ENCODE results near the gene MYBPC3.

DNA sequence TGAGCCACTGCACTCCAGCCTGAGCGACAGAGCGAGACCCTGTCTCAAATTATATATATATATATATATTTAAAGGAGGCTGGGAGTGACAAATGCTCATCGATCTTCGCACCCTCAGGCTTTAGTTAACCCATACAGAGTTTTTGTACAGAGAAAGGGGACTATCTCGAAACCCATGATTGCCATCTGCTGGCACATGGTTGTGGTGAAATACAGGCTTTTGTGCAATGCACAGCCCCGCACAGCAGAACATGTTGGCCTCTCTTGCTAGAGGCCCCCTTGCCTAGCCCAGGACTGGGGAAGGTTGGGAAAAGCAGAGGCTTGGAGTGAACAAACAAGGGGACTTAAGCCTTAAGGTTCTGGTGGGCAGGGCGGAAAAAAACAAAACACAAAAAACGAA, 3.6 kb downstream of the MYBPC3 start:
- TF ChIP-seq, protein P1, sequence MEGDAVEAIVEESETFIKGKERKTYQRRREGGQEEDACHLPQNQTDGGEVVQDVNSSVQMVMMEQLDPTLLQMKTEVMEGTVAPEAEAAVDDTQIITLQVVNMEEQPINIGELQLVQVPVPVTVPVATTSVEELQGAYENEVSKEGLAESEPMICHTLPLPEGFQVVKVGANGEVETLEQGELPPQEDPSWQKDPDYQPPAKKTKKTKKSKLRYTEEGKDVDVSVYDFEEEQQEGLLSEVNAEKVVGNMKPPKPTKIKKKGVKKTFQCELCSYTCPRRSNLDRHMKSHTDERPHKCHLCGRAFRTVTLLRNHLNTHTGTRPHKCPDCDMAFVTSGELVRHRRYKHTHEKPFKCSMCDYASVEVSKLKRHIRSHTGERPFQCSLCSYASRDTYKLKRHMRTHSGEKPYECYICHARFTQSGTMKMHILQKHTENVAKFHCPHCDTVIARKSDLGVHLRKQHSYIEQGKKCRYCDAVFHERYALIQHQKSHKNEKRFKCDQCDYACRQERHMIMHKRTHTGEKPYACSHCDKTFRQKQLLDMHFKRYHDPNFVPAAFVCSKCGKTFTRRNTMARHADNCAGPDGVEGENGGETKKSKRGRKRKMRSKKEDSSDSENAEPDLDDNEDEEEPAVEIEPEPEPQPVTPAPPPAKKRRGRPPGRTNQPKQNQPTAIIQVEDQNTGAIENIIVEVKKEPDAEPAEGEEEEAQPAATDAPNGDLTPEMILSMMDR (IDR thresholded peaks at IDR 0.05): no peak
- TF ChIP-seq POLR2A (IDR thresholded peaks at IDR 0.05): no peak
- no peak for TF ChIP-seq POLR2AphosphoS5 (IDR thresholded peaks at IDR 0.05; ENCODE audit: insufficient read depth in 1 of 2, low read depth in 1 of 2)

Data from vagina (tissue), 2 donors.